Tibial artery (tissue), 4 donors: Measurements from ENCODE around the gene SHF.
A peak's percentile ranks its signal among the peaks of the same experiment; 100 is the strongest.

Source experiments
- DNase-seq, 2 donors: peaks; one replicate each; pipeline ENCODE4 v3.0.0-alpha.2; 2019
- H3K27ac ChIP-seq, 2 donors: fragments of 200-600 bp; sonication (generic) in 1 of 2; 1 replicate in 1 of 2; 2 replicates in 1 of 2; pipeline ENCODE4 v1.5.1; 2018 to 2019; ENCODE audit warnings: mild to moderate bottlenecking in 1 of 2
- H3K27me3 ChIP-seq, 2 donors: fragments of 200-600 bp; sonication (generic) in 1 of 2; one replicate each; pipeline versions ENCODE4 v1.5.1 to v1.6.0; 2016 to 2019
- H3K36me3 ChIP-seq, 3 donors: fragments of 200-600 bp; sonication (generic) in 2 of 3; one replicate each; pipeline ENCODE4 v1.5.1; 2016 to 2019; ENCODE audit warnings: mild to moderate bottlenecking in 2 of 3
- H3K4me1 ChIP-seq, 4 donors: fragments of 200-600 bp; sonication (generic) in 2 of 4; 1 replicate in 3 of 4; 2 replicates in 1 of 4; pipeline ENCODE4 v1.5.1; 2016 to 2019
- H3K4me3 ChIP-seq, 2 donors: fragments of 200-600 bp; sonication (generic) in 1 of 2; 1 replicate in 1 of 2; 2 replicates in 1 of 2; pipeline ENCODE4 v1.5.1; 2018 to 2019; ENCODE audit warnings: mild to moderate bottlenecking in 2 of 2
- H3K9me3 ChIP-seq, 3 donors: fragments of 200-600 bp; sonication (generic) in 1 of 3; one replicate each; pipeline ENCODE4 v1.5.1; 2016 to 2019
- CTCF ChIP-seq, 2 experiments: fragments of 200-600 bp in 1 of 2; fragments of 450-650 bp in 1 of 2; IDR thresholded peaks; one replicate each; pipeline ENCODE4 v1.5.1; 2017 to 2019; ENCODE audit warnings: antibody characterized with exemption in 2 of 2, mild to moderate bottlenecking in 1 of 2, moderate library complexity in 1 of 2
- intact Hi-C: fragments of 100-400 bp; cut with DNase I; formaldehyde crosslinking; loops from one replicate; pipeline ENCODE4 v1.15.0; 2023; ENCODE audit warnings: low total_unique reads

Gene SHF

DNA sequence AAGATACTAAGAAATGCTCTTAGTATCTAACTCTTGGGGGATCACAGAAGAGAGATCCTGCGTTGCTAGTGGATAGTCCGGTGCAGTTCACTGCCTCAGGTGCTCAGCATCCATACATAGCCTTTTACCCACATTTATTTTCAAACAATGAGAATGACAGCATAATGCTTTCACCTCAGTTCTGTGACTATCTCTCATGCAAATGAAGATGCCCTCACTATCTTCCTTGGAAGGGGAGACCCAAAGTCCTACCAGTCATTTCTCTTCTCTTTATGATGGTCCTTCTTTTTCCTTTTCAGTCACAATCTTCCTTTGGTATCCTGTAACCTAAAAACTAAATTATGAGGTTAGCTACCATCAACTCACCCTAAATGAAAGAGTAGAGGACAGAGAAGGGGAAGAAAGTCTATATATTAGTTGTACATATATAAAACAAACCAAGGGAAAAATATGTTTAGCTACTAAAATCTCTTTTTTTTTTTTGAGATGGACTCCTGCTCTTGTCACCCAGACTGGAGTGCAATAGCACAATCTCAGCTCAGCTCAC, 33.4 kb upstream of the SHF start:
- no peak for TF ChIP-seq CTCF (IDR thresholded peaks at IDR 0.05)
- peaks cover 0 to 15% of the 10 kb centered on the region in 2 donors for H3K27me3 ChIP-seq
- no peak for DNase-seq
- no peaks in the 10 kb centered on the region for H3K9me3 ChIP-seq
- no peaks in the 10 kb centered on the region for H3K36me3 ChIP-seq
- H3K4me1 ChIP-seq: no peaks in the 10 kb centered on the region
- intact Hi-C loops: no loop called here
- no peak overlapping the region for H3K4me3 ChIP-seq
- H3K27ac ChIP-seq: no peak overlapping the region

GRCh38 chr15:45212493-45212892, 24.7 kb upstream of the SHF start:
- intact Hi-C loops: no loop called here
- DNase-seq: no peak
- H3K27ac ChIP-seq: no peak overlapping the region
- no peaks in the 10 kb centered on the region for H3K36me3 ChIP-seq
- no peak overlapping the region for H3K4me3 ChIP-seq
- no peaks in the 10 kb centered on the region for H3K9me3 ChIP-seq
- no peaks in the 10 kb centered on the region for H3K4me1 ChIP-seq
- TF ChIP-seq CTCF (IDR thresholded peaks at IDR 0.05): no peak
- peaks cover 0 to 10% of the 10 kb centered on the region in 2 donors for H3K27me3 ChIP-seq

GRCh38 chr15:45205192-45205591, 17.4 kb upstream of the SHF start:
- H3K4me1 ChIP-seq: no peaks in the 10 kb centered on the region
- no peak overlapping the region for H3K4me3 ChIP-seq
- peak in 1 of 2 donors; percentile 38 for DNase-seq
- peak; percentile 44 to 67 for TF ChIP-seq CTCF (IDR thresholded peaks at IDR 0.05)
- H3K36me3 ChIP-seq: no peaks in the 10 kb centered on the region
- intact Hi-C loops: loop anchor here (10.0 kb wide), 1 partner anchor 200 kb away; a partner anchor contains a TSS
- peaks cover 0 to 7% of the 10 kb centered on the region in 2 donors for H3K27me3 ChIP-seq
- no peaks in the 10 kb centered on the region for H3K9me3 ChIP-seq
- no peak overlapping the region for H3K27ac ChIP-seq

- Histone ChIP-seq H3K4me3 (no peak overlapping the region), H3K36me3 (no peaks in the 10 kb centered on the region), H3K4me1 (peaks cover 0 to 4% (median 0%) of the 10 kb centered on the region in 4 donors), H3K9me3 (no peaks in the 10 kb centered on the region), H3K27me3 (peaks cover 0 to 2% of the 10 kb centered on the region in 2 donors), H3K27ac (no peak overlapping the region)
- intact Hi-C loops: loop anchor here (5.0 to 10.0 kb wide), 2 partner anchors 36 to 202 kb away; a partner anchor contains a TSS
- no peak for DNase-seq
- TF ChIP-seq CTCF (IDR thresholded peaks at IDR 0.05): no peak
These were observed 15.4 kb upstream of the SHF start for GRCh38 chr15:45203182-45203581.

- no peaks in the 10 kb centered on the region for H3K9me3 ChIP-seq
- H3K36me3 ChIP-seq: no peaks in the 10 kb centered on the region
- no peak for TF ChIP-seq CTCF (IDR thresholded peaks at IDR 0.05)
- intact Hi-C loops: loop anchor here (5.0 to 10.0 kb wide), 2 partner anchors 35 to 203 kb away; a partner anchor contains a TSS
- H3K4me3 ChIP-seq: no peak overlapping the region
- H3K4me1 ChIP-seq: peaks cover 0 to 11% (median 0%) of the 10 kb centered on the region in 4 donors
- H3K27ac ChIP-seq: peak overlapping the region in 1 of 2 donors; percentile 99
- no peak for DNase-seq
- H3K27me3 ChIP-seq: no peaks in the 10 kb centered on the region
These were observed 14.1 kb upstream of the SHF start for GRCh38 chr15:45201869-45202268.

DNA sequence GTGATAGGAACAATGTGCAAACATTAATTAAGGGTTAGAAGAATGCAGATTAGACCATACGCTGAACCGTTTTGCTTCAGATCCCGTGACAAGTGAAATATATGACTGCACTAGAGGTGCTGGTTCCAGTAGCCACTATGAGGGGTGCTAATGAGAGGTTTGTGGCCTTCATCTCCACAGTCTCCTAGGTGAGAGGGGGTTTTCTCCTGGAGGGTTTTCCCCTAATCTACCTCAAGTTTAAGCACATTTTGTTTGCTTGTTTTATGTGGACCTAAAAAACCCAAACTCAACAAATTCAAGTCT, 13.7 kb upstream of the SHF start:
- H3K4me1 ChIP-seq: peaks cover 0 to 11% (median 0%) of the 10 kb centered on the region in 4 donors
- H3K27me3 ChIP-seq: no peaks in the 10 kb centered on the region
- H3K36me3 ChIP-seq: no peaks in the 10 kb centered on the region
- peak overlapping the region; percentile 99 for H3K27ac ChIP-seq
- no peak for TF ChIP-seq CTCF (IDR thresholded peaks at IDR 0.05)
- peak overlapping the region in 1 of 2 donors; percentile 55 for H3K4me3 ChIP-seq
- intact Hi-C loops: loop anchor here (5.0 to 10.0 kb wide), 2 partner anchors 34 to 203 kb away; a partner anchor contains a TSS
- no peak for DNase-seq
- no peaks in the 10 kb centered on the region for H3K9me3 ChIP-seq
